B cell (primary cell): ENCODE results near the gene KCNN2. TPM values are rescaled to one million over a fixed set of nuclear protein-coding genes. Genes with fewer than 3 reads are reported as not detected.

ENCODE experiments used
- ATAC-seq: fragments of 200-7000 bp; cut with Tn5 transposase; one replicate; pipeline ENCODE4 v1.10.0; 2021; ENCODE audit warnings: low read depth, mild to moderate bottlenecking, moderate number of reproducible peaks, moderate library complexity
- CTCF ChIA-PET: fragments of 350-600 bp; sonication (Branson Sonifier 250); formaldehyde crosslinking; loops from one replicate; lab custom pipeline; 2021; ENCODE audit warnings: antibody characterized with exemption, inconsistent platforms; lab: Charles Lee
- POLR2A ChIA-PET: fragments of 350-600 bp; sonication (Branson Sonifier 250); formaldehyde crosslinking; loops from one replicate; lab custom pipeline; 2021; ENCODE audit warnings: antibody characterized with exemption; lab: Charles Lee
- DNase-seq: peaks from one replicate; pipeline ENCODE4 v3.0.0; 2013
- H2AFZ ChIP-seq: 2 replicates; pipeline ENCODE4 v1.6.1; 2012; ENCODE audit warnings: mild to moderate bottlenecking, low read depth, low read length; ENCODE audit not compliant: insufficient read depth, poor library complexity, severe bottlenecking
- H3K27ac ChIP-seq, 2 donors: 1 replicate in 1 of 2; 2 replicates in 1 of 2; pipeline ENCODE4 v1.5.1; 2012 to 2013; ENCODE audit warnings: low read length in 2 of 2, mild to moderate bottlenecking in 2 of 2, moderate library complexity in 1 of 2
- H3K27me3 ChIP-seq, 4 experiments: fragments of 200-600 bp in 1 of 4; sonication (generic) in 1 of 4; replicated peaks in 1 of 4; 1 replicate in 2 of 4; 2 replicates in 2 of 4; pipeline versions ENCODE4 v1.6.1 to v1.7.0; 2013 to 2016; ENCODE audit warnings: low read length in 3 of 4, mild to moderate bottlenecking in 2 of 4, mixed read lengths in 1 of 4, moderate library complexity in 1 of 4; ENCODE audit not compliant: insufficient read depth in 4 of 4, control insufficient read depth in 3 of 4; ENCODE audit errors: control extremely low read depth in 1 of 4
- H3K36me3 ChIP-seq, 2 experiments: replicated peaks in 1 of 2; 1 replicate in 1 of 2; 2 replicates in 1 of 2; pipeline versions ENCODE4 v1.6.1 to v1.7.1; 2013; ENCODE audit warnings: low read length in 1 of 2; ENCODE audit not compliant: insufficient read depth in 2 of 2, control insufficient read depth in 1 of 2; ENCODE audit errors: control extremely low read depth in 1 of 2, extremely low read depth in 1 of 2
- H3K4me1 ChIP-seq, 2 donors: fragments of 200-600 bp in 1 of 2; sonication (generic) in 1 of 2; 1 replicate in 1 of 2; 2 replicates in 1 of 2; pipeline versions ENCODE4 v1.5.1 to v1.6.1; 2013 to 2017; ENCODE audit warnings: low read length in 2 of 2; ENCODE audit not compliant: control insufficient read depth in 2 of 2, insufficient read depth in 2 of 2
- H3K4me2 ChIP-seq: replicated peaks from 2 replicates; pipeline ENCODE3; 2012; ENCODE audit warnings: mild to moderate bottlenecking, low read depth, low read length; ENCODE audit not compliant: poor library complexity, severe bottlenecking
- H3K4me3 ChIP-seq, 5 experiments: fragments of 200-600 bp in 1 of 5; sonication (generic) in 1 of 5; 1 replicate in 3 of 5; 2 replicates in 2 of 5; pipeline versions ENCODE4 v1.5.1 to v1.7.0; 2011 to 2016; ENCODE audit warnings: low read length in 4 of 5, mild to moderate bottlenecking in 4 of 5, low read depth in 2 of 5, control low read depth in 1 of 5, moderate library complexity in 1 of 5; ENCODE audit not compliant: insufficient read depth in 1 of 5; ENCODE audit errors: control extremely low read depth in 1 of 5, extremely low read depth in 1 of 5
- H3K79me2 ChIP-seq: fragments of 200-600 bp; sonication (generic); one replicate; pipeline ENCODE4 v1.6.0; 2016; ENCODE audit warnings: low read length; ENCODE audit not compliant: control insufficient read depth, insufficient read depth
- H3K9ac ChIP-seq: fragments of 200-600 bp; sonication (generic); 2 replicates; pipeline ENCODE4 v1.6.1; 2017; ENCODE audit warnings: mild to moderate bottlenecking, low read length, moderate library complexity
- H3K9me3 ChIP-seq, 3 donors: one replicate each; pipeline versions ENCODE4 v1.6.1 to v1.7.1; 2013; ENCODE audit warnings: low read length in 2 of 3; ENCODE audit not compliant: control insufficient read depth in 2 of 3, insufficient read depth in 1 of 3; ENCODE audit errors: control extremely low read depth in 1 of 3
- H4K20me1 ChIP-seq: 2 replicates; pipeline ENCODE4 v1.6.0; 2012; ENCODE audit warnings: mild to moderate bottlenecking, low read length; ENCODE audit not compliant: insufficient read depth, control insufficient read depth, poor library complexity, severe bottlenecking
- H3K27ac Mint-ChIP-seq: one replicate; pipeline ENCODE4 v1.8.0; 2021; ENCODE audit warnings: mixed read lengths
- H3K27me3 Mint-ChIP-seq: one replicate; pipeline ENCODE4 v1.8.0; 2021; ENCODE audit warnings: mixed read lengths
- H3K4me1 Mint-ChIP-seq: one replicate; pipeline ENCODE4 v1.8.0; 2021; ENCODE audit warnings: mixed read lengths
- H3K4me3 Mint-ChIP-seq: one replicate; pipeline ENCODE4 v1.8.0; 2021; ENCODE audit warnings: mixed read lengths
- H3K9me3 Mint-ChIP-seq: one replicate; pipeline ENCODE4 v1.8.0; 2022; ENCODE audit warnings: mixed read lengths; ENCODE audit not compliant: insufficient read depth
- CTCF ChIP-seq: fragments of 200-600 bp; IDR thresholded peaks from one replicate; pipeline ENCODE4 v1.8.0; 2022; ENCODE audit warnings: antibody characterized with exemption, mild to moderate bottlenecking
- EZH2 ChIP-seq: IDR thresholded peaks from 2 replicates; pipeline ENCODE4 v1.6.1; 2012; ENCODE audit warnings: borderline replicate concordance, low read depth, mild to moderate bottlenecking, moderate library complexity, low read length; ENCODE audit not compliant: insufficient read depth, poor library complexity, severe bottlenecking
- WGBS: methylation state at CpG from one replicate; pipeline ENCODE4 v1.1.5; 2013; ENCODE audit warnings: missing lambda C conversion rate; ENCODE audit not compliant: insufficient coverage; 5-methylcytosine and 5-hydroxymethylcytosine counted together
- intact Hi-C: fragments of 100-400 bp; cut with micrococcal nuclease; formaldehyde crosslinking; loops from one replicate; pipeline ENCODE4 v1.10.0; 2022
- polyA plus RNA-seq: library from polyadenylated mRNA; depleted of rRNA; stranded (reverse); fragments of >200 nt; gene quantifications from 2 replicates; pipeline ENCODE4 v1.2.3, GENCODE V29; 2012
- total RNA-seq, 2 donors: library from RNA; stranded (reverse); fragments of 120-200 nt in 1 of 2; gene quantifications; 1 replicate in 1 of 2; 2 replicates in 1 of 2; pipeline versions ENCODE4 v1.2.3 to v1.2.4, GENCODE V29; 2013 to 2022

The KCNN2 gene
- total and polyA plus RNA-seq, 2 donors (not counting 1 experiment from before 2014, with no cell fraction given), result not detected

- H3K79me2 ChIP-seq, result no peaks in the 10 kb centered on the region
- peaks cover 0 to 3% (median 0%) of the 10 kb centered on the region in 3 donors for H3K9me3 ChIP-seq
- Mint-ChIP-seq H3K27me3 (peaks cover 6% of the 10 kb centered on the region), H3K4me1 (no peaks in the 10 kb centered on the region), H3K4me3 (no peak overlapping the region), H3K27ac (no peak overlapping the region), H3K9me3 (peaks cover 5% of the 10 kb centered on the region)
- H3K27ac ChIP-seq, result no peak overlapping the region
- no peak overlapping the region for H2AFZ ChIP-seq
- TF ChIP-seq CTCF, result no peak
- TF ChIP-seq EZH2, result no peak
- H3K4me1 ChIP-seq, result no peaks in the 10 kb centered on the region
- H4K20me1 ChIP-seq, result no peaks in the 10 kb centered on the region
- POLR2A ChIA-PET, result no interaction called here
- no peak overlapping the region for H3K4me3 ChIP-seq
- no peaks in the 10 kb centered on the region for H3K36me3 ChIP-seq
- ATAC-seq, result no peak
- H3K27me3 ChIP-seq, result no peaks in the 10 kb centered on the region
- no peak overlapping the region for H3K4me2 ChIP-seq
- no peak overlapping the region for H3K9ac ChIP-seq
- intact Hi-C loops, result no loop called here
- no CpG with 5 or more reads among the region's 1 CpG for WGBS
- DNase-seq, result no peak
- CTCF ChIA-PET, result no interaction called here
Observed at GRCh38 chr5:114335391-114335790, 26.5 kb upstream of the KCNN2 start.

GRCh38 chr5:114339108-114339507, 22.8 kb upstream of the KCNN2 start:
- WGBS, result no CpG with 5 or more reads among the region's 3 CpGs
- intact Hi-C loops, result no loop called here
- Histone ChIP-seq H3K4me1 (no peaks in the 10 kb centered on the region), H3K4me2 (no peak overlapping the region), H3K27me3 (no peaks in the 10 kb centered on the region), H3K36me3 (no peaks in the 10 kb centered on the region), H3K27ac (no peak overlapping the region), H2AFZ (no peak overlapping the region), H3K4me3 (no peak overlapping the region), H3K9ac (no peak overlapping the region), H3K79me2 (no peaks in the 10 kb centered on the region), H3K9me3 (peaks cover 0 to 3% (median 0%) of the 10 kb centered on the region in 3 donors), H4K20me1 (no peaks in the 10 kb centered on the region)
- TF ChIP-seq EZH2 (no peak), CTCF (no peak)
- ChIA-PET CTCF (no interaction called here), POLR2A (no interaction called here)
- DNase-seq, result no peak
- Mint-ChIP-seq H3K4me1 (no peaks in the 10 kb centered on the region), H3K27me3 (peaks cover 6% of the 10 kb centered on the region), H3K4me3 (no peak overlapping the region), H3K9me3 (peaks cover 5% of the 10 kb centered on the region), H3K27ac (no peak overlapping the region)
- no peak for ATAC-seq
